D721Med (cell line): ENCODE data around the gene MTO1.
A peak's percentile ranks its signal among the peaks of the same experiment; 100 is the strongest.

Experiments used
- DNase-seq: peaks from one replicate; pipeline ENCODE4 v3.0.0; 2011; ENCODE audit warnings: low spot score; ENCODE audit not compliant: insufficient read length
- FAIRE-seq: peaks from 2 replicates; lab custom pipeline; 2011; peaks lifted over from hg19 to GRCh38; lab: Jason Lieb, UNC
- TF ChIP-seq, protein P1 (sequence below): IDR thresholded peaks from 2 replicates; pipeline ENCODE4 v1.5.1; 2012; ENCODE audit warnings: mild to moderate bottlenecking, control low read depth; ENCODE audit not compliant: insufficient read depth; ENCODE audit errors: missing control alignments

Gene MTO1

DNA sequence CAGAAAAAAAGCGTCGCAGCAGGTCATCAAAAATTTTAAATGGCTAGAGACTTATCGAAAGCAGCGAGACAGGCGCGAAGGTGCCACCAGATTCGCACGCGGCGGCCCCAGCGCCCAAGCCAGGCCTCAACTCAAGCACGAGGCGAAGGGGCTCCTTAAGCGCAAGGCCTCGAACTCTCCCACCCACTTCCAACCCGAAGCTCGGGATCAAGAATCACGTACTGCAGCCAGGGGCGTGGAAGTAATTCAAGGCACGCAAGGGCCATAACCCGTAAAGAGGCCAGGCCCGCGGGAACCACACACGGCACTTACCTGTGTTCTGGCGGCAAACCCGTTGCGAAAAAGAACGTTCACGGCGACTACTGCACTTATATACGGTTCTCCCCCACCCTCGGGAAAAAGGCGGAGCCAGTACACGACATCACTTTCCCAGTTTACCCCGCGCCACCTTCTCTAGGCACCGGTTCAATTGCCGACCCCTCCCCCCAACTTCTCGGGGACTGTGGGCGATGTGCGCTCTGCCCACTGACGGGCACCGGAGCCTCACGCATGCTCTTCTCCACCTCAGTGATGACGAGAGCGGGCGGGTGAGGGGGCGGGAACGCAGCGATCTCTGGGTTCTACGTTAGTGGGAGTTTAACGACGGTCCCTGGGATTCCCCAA is 59.3 kb downstream of the MTO1 start, which contains the start of gene EEF1A1:
EEF1A1 (minus strand) TSS at position 345 of the 663 bp plus-strand sequence. CDS start 1,006 bp downstream, outside the sequence.
- DNase-seq (peak; percentile 90), FAIRE-seq (no peak)
- TF ChIP-seq, protein P1, sequence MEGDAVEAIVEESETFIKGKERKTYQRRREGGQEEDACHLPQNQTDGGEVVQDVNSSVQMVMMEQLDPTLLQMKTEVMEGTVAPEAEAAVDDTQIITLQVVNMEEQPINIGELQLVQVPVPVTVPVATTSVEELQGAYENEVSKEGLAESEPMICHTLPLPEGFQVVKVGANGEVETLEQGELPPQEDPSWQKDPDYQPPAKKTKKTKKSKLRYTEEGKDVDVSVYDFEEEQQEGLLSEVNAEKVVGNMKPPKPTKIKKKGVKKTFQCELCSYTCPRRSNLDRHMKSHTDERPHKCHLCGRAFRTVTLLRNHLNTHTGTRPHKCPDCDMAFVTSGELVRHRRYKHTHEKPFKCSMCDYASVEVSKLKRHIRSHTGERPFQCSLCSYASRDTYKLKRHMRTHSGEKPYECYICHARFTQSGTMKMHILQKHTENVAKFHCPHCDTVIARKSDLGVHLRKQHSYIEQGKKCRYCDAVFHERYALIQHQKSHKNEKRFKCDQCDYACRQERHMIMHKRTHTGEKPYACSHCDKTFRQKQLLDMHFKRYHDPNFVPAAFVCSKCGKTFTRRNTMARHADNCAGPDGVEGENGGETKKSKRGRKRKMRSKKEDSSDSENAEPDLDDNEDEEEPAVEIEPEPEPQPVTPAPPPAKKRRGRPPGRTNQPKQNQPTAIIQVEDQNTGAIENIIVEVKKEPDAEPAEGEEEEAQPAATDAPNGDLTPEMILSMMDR = no peak

DNA sequence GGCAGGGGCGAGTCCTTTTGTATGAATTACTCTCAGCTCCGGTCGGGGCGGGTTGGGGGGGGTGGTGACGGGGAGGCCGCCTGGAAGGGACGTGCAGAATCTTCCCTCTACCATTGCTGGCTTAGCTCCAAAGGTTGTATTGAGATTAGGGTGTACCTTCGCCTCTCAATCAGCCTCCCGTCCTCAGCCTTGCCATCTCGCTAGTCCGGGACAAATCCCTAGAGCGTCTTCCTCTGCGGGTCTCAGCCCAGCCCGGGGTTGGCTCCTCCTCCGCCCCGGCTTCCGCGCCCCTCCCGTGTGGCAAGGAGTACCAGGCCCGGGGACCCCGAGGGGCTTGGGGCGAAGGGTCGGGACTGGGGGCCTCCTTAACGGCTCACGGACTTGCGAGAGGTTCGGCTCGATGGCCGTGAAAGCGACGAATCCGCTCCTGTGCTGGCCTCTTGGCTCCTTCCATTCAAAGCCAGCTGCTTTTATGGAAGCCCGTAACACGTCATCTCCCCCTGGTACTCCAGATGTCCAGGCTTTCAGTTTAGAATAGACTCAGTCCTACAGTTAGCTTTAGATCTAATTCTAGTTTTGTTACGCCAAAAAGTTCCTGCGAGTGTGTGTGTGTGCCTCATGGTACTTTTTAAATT is 59.9 kb downstream of the MTO1 start:
- TF ChIP-seq, protein P1 = no peak
- no peak for FAIRE-seq
- DNase-seq = no peak

DNA sequence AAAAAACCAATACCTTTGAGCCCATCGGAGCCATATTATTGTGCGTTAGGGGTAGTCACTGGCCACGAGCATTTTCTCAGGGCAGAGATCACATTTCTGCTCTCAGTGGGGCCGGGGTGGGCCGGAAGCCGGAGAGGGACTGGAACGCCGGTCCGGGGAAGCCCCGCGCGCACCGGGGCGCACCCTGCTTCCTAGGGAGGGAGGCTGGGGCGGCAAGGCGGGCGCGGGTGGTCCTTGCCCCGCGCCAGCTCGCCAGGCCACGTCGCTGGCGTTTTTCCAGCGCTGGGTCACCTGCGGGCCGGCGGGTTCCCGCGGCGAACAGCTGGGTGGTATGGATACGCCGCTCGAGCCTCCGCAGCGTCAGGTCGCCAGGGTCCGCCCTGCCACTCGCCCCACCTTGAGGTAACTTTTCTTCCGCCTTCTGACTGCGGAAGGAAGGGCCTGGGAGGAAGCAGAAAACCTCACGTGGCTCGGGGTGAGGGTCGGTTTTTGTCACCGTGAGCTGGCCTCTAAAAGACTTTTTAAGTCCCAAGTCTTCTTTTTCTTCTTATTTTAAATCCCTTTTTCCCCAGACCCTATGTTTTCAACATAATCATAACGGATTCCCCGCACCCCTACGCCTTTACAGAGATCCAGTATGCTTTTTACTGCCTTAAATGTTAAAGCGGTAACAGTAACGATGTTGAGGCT is 62.0 kb downstream of the MTO1 start:
- TF ChIP-seq, protein P1 = no peak
- DNase-seq (no peak), FAIRE-seq (no peak)

DNA sequence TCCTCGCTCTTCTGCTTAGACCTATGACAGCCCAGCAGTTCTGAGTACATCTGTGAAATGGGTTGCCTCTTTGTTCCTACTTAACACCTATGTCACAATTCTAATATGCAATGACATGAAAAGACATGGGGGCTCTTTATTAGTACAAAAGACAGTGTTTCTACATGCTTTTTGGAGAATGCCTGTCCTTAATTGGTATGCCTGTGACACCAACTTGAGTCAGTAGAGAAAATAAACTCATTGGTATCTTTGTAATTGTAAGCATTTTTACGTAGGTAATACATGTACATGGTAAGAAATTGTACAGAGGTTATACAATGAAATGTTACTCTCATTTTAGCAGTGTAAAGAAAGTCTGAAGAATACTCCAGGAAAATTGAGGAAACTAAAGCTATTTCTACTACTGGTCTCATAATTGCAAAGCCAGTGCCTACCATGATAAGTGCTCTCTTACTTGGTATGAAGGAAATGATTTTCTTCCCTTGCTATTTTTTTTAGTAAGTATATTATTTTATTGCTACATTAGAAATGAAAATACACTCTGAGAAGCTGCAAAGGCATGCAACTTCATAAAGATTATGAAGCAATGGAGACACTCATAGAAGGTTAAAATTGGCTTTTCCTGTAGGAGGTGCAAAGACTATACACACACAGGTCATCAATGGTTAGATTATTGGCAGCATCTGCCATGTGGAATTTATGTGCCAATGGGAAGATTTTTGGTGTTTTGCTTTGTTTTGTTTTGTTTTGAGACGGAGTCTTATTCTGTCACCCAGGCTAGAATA is 64.2 kb downstream of the MTO1 start:
- DNase-seq (no peak), FAIRE-seq (no peak)
- TF ChIP-seq, protein P1 = no peak

DNA sequence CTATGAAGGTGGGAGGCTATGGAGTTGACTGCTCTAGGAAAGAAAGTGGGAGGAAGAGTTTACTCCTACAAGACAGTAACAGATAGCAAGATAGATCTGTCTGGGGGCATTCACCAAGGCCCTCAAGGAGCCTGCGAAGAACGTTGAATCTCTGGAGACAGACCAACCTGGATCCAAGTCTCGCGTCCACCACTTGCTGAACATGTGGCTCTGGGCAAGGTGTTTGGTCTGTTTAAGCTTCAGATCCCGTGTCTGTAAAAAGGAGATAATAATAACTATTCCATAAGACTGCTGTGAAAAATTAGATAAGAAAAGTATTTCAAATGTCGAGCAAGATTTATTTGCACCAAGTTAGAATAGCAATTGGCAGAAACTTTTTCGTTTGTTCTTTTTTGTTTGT is 67.4 kb downstream of the MTO1 start:
- DNase-seq (no peak), FAIRE-seq (no peak)
- TF ChIP-seq, protein P1 = no peak

DNA sequence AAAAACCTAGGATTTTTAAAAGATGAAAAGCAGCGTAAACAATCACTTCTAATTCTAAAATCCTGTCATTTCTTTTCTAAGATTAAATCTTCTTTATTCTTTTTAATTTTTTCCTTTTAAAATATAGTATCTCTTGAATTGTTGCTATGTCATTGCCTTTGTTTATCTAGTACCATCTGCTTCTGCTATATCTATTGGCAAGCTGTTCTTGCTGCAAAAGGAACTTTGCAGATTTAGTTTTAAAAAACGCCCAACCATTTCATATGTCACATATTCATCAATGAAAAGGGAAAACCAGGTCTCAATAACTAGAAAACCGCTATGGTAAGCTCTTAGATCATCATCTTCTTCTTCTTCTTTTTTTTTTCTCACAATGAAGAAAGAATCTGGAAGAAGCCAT is 70.8 kb downstream of the MTO1 start:
- TF ChIP-seq, protein P1 = no peak
- DNase-seq = no peak
- no peak for FAIRE-seq
